Caki2 (cell line): Measurements from ENCODE around the gene C11orf91. TPM values are rescaled to one million over a fixed set of nuclear protein-coding genes. Genes with fewer than 3 reads are reported as not detected.
"Not testable (repeated sequence)": the region's sequence is repeated elsewhere in the genome, so short reads cannot be mapped to it uniquely, and the experiment has no call there.

Experiments
- DNase-seq: peaks from one replicate; pipeline ENCODE4 v3.0.0-alpha.2; 2015; ENCODE audit warnings: low read depth
- in situ Hi-C: cut with HindIII; loops from 2 replicates; pipeline ENCODE4 v1.10.0; 2016; ENCODE audit warnings: low sequenced_read_pairs, low pct_unique_long_range_greater_than_20kb, mixed read lengths
- total RNA-seq: library from RNA; depleted of rRNA; stranded (reverse); fragments of >200 nt; shearing (Covaris generic); gene quantifications from 2 replicates; pipeline ENCODE4 v1.2.3, GENCODE V29; 2014; ENCODE audit warnings: low replicate concordance

Gene C11orf91
- total RNA-seq, 1 experiment from 2014 or later, result not detected

DNA sequence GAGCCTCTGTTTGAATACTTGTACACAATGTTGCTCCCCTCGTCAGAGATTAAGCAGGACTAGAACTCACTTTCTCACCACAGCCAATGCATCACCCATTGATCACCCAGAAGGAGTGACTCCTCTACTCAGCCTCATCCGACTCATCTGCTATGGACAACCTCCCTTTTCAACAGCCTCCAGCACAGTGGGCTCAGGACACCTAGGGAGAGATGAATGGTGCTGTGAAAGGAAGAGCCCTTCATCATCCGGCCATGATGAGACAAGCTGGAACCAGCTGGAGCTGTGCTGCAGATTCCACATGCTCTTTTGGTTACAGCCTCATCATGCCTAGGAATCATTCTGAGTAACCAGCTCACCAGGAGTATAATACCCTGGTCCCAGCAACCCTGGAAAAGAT lies 15.5 kb downstream of the C11orf91 start:
- in situ Hi-C loops, result no loop called here
- DNase-seq, result no peak

DNA sequence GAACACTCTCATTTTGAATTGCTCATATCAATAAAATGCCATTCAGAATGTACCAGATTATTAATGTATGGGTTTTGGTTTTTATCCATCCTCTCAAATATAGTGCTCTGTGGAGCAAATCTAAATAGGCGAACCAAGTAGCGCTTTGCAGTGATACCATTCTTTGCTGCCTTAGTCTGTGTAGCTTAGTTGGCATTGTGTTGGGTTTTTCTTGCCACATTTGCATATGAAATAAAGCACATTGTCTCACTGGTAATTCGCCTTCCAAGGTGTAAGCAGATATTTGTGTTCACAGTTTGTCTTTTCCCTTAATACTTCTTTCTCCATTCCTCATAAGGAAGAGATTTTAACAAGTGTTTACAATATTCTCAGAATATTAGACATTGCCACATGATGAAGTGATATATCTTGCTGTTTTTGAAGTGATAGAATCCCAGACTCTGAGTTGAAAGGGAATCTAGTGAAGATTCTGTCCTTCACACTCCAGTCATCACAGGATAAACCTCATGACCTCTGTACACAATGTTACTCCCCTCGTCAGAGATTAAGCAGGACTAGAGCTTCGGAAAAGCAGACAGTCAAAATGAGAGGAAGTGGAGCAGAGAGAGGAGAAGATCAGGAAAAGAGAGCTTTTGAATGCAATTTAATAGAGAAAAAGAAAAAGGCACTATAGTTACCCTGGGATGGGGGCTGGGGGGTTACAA lies 16.5 kb downstream of the C11orf91 start:
- DNase-seq, result no peak
- in situ Hi-C loops, result no loop called here

DNA sequence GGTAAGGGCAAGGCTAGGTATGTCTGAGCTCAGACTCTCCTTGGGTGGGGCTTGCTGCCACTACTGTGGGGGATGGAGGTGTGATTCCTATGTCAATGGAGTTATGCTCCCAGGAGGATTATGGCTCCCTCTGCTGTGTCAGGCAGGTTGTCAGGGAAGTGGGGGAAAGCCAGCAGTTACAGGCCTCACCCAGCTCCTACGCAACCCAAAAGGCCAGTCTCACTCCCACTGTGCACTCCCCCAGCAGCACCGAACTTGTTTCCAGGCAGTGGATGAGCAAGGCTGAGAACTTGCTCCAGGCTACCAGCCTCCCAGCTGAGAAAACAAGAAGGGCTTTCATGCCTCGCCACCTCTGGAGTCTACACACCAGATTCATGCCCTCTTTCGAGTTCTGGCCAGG lies 18.2 kb downstream of the C11orf91 start:
- in situ Hi-C loops, result no loop called here
- DNase-seq, result no peak

DNA sequence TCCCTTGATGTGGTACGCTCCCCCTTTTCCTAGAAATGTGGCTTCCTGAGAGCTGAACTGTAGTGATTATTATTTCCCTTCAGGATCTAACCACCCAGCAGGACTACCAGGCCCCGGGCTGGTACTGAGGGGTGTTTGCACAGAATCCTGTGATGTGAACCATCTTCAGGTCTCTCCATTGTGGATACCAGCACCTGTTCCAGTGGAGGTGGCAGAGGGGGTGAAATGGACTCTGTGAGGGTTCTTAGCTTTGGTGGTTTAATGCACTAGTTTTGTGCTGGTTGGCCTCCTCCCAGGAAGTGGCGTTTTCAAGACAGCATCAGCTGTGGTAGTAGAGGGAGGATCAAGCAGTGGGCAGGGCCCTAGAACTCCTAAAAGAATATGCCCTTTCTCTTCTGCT lies 18.6 kb downstream of the C11orf91 start:
- in situ Hi-C loops, result no loop called here

DNA sequence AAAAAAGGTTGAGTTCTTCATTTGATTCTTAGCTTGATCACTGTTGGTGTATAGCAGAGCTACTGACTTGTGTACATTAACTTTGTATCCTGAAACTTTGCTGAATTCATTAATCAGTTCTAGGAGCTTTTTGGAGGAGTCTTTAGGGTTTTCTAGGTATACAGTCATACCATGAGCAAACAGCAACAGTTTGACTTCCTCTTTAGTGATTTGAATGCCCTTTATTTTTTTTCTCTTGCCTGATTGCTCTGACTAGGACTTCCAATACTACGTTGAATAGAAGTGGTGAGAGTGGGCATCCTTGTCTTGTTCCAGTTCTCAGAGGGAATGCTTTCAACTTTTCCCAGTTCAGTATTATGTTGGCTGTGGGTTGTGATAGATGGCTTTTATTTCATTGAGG lies 22.0 kb downstream of the C11orf91 start:
- DNase-seq, in situ Hi-C loops: not testable (repeated sequence)

More for the DNA sequence above, 18.6 kb downstream of the C11orf91 start:
- DNase-seq, result no peak

DNA sequence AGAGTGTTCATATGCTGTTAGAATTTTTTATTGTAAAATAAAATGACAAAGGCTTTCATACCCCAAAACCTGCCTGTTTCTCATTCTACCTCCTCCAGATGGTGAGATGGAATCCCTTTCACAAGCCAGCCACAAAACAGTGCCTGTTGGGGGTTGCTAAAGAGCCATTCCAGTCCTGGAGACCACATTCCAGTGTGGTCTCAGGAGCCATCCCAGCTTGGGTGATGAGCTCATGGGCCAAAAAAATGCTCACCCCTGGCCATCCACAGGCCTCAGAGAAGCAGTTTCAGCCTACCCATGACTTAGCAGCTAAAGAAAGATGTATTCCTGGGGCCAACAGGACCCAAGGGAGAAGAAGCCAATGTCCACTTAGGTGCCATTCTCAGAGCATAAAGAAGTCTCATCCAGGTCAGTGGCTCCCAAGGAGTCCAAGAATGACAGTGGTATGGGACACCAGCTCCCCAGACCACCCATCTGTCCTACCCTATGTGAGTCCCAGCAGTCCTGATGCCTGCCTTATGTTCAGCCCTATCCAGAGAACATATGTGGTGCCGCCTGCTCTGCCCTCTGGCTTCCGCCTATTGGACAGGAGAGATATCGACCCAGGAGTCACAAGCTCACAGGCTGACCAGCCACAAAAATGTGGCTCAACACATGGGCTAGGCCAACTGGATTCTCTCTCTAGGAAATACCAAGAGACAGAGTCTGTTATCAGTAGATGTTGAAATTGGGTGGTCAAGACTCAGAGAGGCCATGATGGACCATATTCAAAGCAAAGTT lies 26.4 kb downstream of the C11orf91 start:
- DNase-seq, result no peak
- in situ Hi-C loops, result no loop called here

DNA sequence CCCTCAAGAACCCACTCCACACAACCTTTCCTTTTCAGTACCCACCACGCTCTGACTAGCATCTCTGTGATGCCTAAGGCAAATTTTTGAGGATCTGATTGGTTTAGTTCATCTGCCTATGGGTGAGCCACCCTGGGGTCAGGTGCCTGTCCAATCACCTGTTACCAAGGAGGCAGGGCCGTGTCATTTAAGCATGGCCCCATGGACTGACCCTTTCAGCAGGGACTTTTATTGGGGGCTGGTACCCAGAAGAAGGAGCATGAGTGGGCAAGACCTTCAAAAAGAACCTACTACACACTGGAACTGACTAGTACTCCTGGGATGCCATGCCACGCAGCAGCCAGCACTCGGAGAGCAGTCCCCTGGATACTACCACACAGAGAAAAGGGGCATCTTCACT lies 28.4 kb downstream of the C11orf91 start:
- DNase-seq, result no peak
- in situ Hi-C loops, result no loop called here

DNA sequence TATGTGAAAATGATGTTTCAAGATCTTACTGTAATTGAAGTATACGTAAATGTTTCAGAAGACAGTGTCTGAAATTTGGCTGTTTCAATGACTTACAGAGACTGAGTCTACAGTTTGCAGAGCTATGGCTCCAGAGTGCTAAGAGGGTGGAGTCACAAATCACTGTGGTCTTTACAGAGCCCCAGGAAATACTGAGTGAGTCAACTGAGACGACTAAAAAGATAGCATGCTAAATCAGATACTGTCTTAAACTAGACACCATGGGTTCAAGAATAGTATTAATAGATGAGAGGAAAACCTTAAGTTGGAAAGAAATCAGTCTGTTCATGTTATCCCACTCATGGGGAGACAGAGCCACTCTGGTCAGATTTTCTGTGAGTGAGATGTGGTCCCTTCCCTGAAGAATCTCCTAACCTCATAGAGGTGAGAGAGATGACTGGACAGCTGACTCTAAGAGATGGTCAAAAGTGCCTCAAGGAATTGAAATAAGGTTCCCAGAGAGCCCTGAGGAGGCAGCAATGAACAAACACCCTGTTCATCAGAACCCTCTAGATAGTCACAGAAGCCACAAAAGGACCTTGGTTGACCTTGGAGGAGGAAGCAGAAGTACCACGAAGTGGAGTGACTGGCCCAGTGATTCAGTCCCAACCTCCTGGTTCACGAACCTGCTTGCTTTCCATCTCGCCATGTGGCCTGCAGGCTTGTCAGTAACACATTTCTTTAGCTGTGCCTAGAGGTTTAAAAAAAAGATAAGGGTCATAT lies 30.2 kb downstream of the C11orf91 start:
- in situ Hi-C loops, result no loop called here
- DNase-seq, result no peak

DNA sequence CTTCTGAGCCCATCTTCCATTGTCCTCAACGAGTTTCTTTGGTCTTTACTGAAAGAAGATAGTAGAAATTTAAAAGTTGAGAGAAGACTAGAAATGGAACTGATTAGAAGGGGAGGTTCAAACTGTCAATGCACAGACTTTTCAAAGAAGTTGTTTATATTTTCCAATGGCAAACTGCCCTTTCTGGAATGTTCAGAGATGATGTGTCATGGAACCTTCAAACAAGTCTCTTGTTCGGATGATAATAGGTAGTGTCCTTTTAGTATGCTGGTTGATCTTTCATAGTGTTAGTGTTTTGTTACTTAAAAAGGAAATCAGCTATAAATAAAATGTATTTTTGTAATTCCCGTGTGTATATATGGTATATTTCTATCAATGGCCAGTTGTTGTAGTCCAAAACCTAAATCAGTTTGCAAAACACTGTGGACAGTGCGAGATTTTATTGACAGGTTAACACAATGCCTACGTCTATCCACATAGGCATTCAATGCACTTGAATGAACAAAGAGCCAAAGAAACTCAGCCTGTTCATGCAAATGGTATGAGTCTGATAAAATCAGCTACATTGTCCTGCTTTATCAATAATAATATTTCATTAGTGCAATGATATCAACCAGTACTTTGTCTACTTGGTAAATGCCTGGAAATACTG lies 30.9 kb downstream of the C11orf91 start:
- no peak for DNase-seq
- in situ Hi-C loops, result no loop called here

DNA sequence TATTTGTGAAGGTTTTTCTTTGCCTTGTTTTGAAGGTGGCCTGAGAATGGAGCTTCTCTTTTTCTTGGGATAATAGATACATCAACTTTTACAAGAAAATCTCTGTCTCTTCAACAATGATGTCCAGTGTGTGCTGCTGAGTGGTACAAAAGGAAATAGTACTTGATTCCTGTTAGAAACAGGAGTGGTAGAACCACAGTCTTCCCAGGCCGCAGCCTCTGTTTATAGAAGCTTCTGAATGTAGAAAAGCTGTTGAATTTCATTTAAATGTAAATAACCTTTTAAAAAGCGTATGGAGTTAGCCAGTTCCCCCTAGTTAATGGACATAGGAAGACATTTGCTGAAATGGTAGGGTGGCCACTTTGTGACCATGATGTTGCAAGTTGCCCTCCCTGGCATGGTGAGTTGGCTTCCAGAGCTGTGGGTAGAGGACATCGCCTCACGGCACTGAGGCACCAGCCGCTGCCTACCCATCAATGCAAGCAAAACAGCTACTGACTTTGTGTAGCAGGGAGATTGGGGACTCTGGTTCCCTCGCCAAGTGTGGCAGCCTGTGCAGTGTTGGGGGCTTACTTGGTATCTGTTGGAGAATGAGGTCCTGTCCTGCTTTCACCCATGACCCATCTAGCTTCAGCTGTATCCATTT lies 31.6 kb downstream of the C11orf91 start:
- DNase-seq, result no peak
- in situ Hi-C loops, result no loop called here

DNA sequence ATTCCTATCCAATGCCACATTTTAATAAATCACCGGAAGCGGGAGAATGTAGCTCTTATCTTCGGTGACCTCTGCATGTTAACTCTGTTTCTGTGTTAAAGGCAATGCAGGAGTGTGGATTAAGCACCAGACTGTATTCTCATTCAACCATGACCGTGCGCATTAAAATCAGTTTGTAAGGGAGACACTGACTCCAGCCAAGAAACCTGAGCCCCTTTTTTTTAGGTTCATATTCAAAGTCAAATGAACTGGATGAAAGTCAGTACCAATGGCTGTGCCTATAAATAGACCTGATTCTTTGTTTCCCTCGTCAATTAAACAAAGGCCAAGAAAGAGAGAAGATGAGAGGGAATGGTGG lies 32.2 kb downstream of the C11orf91 start:
- in situ Hi-C loops, result no loop called here
- DNase-seq, result no peak

DNA sequence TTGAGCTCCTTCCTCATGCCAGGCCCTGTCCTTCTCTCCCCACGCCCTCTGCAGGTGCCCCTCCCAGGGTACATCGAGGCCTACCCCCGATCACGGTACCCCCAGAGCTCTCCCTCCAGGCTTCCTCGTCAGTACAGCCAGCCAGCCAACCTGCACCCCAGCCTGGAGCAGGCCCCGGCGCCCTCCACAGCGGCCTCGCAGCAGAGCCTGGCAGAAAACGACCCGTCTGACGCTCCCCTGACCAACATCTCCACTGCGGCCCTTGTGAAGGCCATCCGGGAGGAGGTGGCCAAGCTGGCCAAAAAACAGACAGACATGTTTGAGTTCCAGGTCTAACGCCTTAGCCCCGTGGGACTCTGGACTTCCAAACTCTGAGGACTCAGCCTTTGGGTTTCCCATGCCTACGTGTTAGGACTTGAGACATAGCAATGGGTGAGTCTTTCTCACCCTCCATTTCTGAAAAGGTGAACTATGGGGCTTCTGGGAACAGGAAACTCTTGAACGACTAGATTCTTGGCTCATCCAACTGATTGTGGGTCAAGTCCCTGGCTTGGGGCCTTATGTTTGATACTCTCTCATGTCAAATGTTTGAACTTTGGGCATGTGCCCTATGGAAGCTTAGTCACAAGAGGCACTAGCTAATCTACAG lies 32.7 kb downstream of the C11orf91 start:
- in situ Hi-C loops, result no loop called here
- no peak for DNase-seq

DNA sequence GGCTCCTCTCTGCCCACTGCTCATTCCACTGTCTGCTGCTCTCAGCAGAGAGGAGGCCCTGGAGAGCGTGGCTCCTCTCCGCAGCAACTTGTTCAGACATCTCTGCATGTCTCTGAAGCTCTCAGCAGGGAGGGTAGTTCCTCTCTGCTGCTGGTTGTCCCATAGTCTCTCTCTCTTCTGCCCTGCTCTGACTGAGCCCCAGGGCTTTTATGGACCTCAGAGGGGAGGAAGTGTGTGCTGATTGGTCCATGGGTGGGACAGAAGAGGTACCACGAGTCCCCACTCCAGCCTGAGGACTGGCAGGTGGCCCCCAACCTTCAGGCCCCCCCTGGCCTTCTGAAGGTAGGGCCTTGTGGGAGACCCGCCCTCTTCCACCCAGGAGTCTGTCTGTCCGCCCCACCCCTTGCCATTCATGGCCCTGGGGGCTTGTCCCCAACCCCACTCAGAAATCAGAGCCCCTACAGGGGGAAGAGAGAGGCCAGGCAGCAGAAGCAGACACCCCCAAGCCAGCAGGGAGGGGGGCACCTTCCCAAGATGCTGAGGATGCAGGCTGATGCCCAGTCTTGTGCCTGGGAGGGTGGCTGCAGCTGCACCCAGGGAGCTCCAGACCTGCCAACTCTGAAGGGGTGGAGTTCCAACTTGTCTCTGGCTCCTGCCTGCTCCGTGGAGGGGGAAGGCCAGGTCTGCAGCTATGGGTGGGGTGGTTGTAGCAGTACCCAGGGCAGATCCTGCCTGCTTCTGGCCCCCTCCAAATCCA lies 35.1 kb downstream of the C11orf91 start:
- in situ Hi-C loops, result no loop called here

DNA sequence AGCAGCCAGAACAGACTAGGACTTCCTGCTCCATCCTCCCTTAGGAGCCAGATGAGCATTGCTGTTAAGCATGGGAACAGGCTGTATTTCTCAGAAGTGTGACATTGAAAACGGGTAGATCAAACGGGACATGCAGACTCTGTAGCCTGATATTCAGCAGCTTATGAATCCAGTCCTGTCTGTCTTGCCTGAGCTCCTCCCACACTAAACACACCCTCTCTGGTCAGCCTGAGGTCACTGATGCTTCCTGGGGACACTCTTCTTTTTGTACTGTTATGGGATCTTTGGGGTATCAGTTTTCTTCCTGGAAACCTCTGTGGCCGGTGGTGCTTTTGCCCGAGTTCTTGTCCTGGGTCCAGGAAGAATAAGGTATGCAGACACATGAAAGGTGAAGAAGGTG lies 35.8 kb downstream of the C11orf91 start:
- in situ Hi-C loops, result no loop called here

More for the DNA sequence above, 35.1 kb downstream of the C11orf91 start:
- no peak for DNase-seq

DNA sequence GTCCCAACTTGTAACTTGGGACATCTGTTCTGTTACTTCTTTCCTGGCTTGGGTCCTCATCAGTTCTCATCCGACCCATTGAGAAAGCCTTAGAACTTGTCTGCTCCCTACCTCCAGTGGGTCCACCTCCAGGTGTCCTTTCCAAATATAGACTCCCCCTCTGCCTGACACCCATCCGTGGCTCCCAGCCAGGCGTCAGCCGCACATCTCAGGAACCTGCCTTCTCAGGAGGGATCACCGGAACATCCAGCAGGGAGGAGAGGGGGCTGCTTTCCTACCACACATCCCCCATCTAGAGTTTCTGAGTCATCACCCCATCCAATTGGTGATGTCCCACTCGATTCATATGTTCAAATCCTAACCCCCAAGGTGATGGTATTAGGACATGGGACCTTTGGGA lies 36.5 kb downstream of the C11orf91 start:
- no peak for DNase-seq
- in situ Hi-C loops, result no loop called here

More for the DNA sequence above, 35.8 kb downstream of the C11orf91 start:
- no peak for DNase-seq

DNA sequence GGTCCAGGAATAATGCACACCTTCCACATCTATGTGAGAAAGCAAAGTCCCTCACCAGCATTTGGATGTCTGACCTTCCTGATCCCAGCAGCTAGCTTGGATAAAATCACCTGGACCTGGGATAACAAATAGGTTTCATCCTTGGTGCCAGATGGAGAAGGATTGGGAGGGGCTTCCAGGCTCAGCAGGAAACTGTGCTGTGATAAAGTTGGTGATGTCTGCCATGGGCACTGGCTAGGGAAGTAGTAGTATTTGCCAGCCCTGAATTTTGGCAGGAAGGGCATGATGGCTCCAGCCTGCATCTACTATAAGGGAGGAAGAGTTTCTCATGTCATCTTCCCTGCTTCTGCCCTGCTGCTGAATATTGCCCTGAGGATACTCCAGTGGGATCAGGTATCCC lies 37.5 kb downstream of the C11orf91 start:
- in situ Hi-C loops, result no loop called here
- DNase-seq, result no peak

DNA sequence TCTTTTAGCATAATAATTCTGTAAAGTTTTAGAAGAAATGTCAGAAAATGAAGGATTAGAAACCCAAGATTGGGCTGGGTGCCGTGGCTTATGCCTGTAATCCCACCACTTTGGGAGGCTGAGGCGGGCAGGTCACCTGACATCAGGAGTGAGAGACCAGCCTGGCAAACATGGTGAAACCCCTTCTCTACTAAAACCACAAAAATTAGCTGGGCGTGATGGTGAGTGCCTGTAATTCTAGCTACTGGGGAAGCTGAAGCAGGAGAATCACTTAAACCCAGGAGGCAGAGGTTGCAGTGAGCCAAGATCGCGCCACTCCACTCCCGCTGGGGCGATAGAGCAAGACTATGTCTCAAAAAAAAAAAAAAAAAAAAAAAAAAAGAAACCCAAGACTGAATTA lies 39.1 kb downstream of the C11orf91 start:
- DNase-seq, in situ Hi-C loops: not testable (repeated sequence)
